HCT116 (cell line): ENCODE data around the gene TBC1D2B.

Source experiments
- EGR1 ChIP-seq: IDR thresholded peaks from 2 replicates; pipeline ENCODE4 v1.6.1; 2012; ENCODE audit warnings: low read depth
- EZH2 ChIP-seq: fragments of 200-600 bp; sonication (generic); IDR thresholded peaks from 2 replicates; pipeline ENCODE4 v1.6.1; 2017; ENCODE audit warnings: antibody characterized with exemption, mixed run types
- FOSL1 ChIP-seq: IDR thresholded peaks from 2 replicates; pipeline ENCODE4 v1.6.1; 2012; ENCODE audit warnings: low read depth
- JUND ChIP-seq: IDR thresholded peaks from 2 replicates; pipeline ENCODE4 v1.6.1; 2012
- POLR2AphosphoS5 ChIP-seq: IDR thresholded peaks from 2 replicates; pipeline ENCODE4 v1.6.1; 2011; ENCODE audit warnings: mild to moderate bottlenecking, low read depth, low read length, moderate library complexity
- ZNF274 ChIP-seq: fragments of 200-500 bp; sonication (Bioruptor generic); IDR thresholded peaks from 2 replicates; pipeline ENCODE4 v1.6.1; 2014; ENCODE audit warnings: mild to moderate bottlenecking, low read depth, low read length, inconsistent platforms
- TF ChIP-seq, protein P1 (sequence below), 3 experiments: fragments of 200-600 bp in 1 of 3; sonication (generic) in 1 of 3; IDR thresholded peaks in 2 of 3; conservative IDR thresholded peaks in 1 of 3; 2 replicates each; pipeline ENCODE4 v1.5.1; 2012 to 2017; ENCODE audit warnings: low read depth in 2 of 3, low read length in 2 of 3, antibody characterized with exemption in 1 of 3, borderline replicate concordance in 1 of 3, control low read depth in 1 of 3, mild to moderate bottlenecking in 1 of 3, mixed read lengths in 1 of 3, mixed run types in 1 of 3, moderate library complexity in 1 of 3; ENCODE audit not compliant: insufficient read depth in 1 of 3
- TF ChIP-seq, protein P2 (sequence below): IDR thresholded peaks from 2 replicates; pipeline ENCODE4 v1.6.1; 2012
- TF ChIP-seq, protein P3 (sequence below): IDR thresholded peaks from 2 replicates; pipeline ENCODE4 v1.6.1; 2012; ENCODE audit warnings: low read depth
- TF ChIP-seq, protein P4 (sequence below): IDR thresholded peaks from 2 replicates; pipeline ENCODE4 v1.6.1; 2012

DNA sequence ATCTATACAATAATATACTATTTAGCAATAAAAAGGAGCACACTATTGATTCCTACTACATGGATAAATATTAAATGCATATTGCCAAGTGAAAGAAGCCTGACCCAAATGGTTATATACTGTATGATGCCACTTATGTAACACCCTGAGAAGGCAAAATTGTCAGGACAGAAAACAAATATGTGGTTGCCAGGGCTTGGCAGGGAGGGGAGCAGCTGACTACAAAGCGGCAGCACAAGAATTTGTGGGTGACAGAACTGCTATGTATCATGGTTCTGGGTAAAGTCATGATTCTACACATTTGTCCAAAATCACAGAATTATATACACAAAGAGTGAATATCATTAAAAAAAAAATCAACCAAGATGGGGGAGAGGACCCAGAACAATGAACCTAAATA lies 22.5 kb downstream of the TBC1D2B start:
- TF ChIP-seq JUND = no peak
- TF ChIP-seq, protein P1, sequence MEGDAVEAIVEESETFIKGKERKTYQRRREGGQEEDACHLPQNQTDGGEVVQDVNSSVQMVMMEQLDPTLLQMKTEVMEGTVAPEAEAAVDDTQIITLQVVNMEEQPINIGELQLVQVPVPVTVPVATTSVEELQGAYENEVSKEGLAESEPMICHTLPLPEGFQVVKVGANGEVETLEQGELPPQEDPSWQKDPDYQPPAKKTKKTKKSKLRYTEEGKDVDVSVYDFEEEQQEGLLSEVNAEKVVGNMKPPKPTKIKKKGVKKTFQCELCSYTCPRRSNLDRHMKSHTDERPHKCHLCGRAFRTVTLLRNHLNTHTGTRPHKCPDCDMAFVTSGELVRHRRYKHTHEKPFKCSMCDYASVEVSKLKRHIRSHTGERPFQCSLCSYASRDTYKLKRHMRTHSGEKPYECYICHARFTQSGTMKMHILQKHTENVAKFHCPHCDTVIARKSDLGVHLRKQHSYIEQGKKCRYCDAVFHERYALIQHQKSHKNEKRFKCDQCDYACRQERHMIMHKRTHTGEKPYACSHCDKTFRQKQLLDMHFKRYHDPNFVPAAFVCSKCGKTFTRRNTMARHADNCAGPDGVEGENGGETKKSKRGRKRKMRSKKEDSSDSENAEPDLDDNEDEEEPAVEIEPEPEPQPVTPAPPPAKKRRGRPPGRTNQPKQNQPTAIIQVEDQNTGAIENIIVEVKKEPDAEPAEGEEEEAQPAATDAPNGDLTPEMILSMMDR (IDR thresholded peaks at IDR 0.05 in 2 of 3, conservative IDR thresholded peaks at IDR 0.05 in 1 of 3; ENCODE audit: borderline replicate concordance in 1 of 3, insufficient read depth in 1 of 3, low read depth in 2 of 3, low read length in 2 of 3) = no peak
- no peak for TF ChIP-seq EZH2
- TF ChIP-seq, protein P2, sequence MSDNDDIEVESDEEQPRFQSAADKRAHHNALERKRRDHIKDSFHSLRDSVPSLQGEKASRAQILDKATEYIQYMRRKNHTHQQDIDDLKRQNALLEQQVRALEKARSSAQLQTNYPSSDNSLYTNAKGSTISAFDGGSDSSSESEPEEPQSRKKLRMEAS = no peak
- TF ChIP-seq POLR2AphosphoS5 = no peak
- no peak for TF ChIP-seq FOSL1
- no peak for TF ChIP-seq ZNF274
- TF ChIP-seq, protein P3, sequence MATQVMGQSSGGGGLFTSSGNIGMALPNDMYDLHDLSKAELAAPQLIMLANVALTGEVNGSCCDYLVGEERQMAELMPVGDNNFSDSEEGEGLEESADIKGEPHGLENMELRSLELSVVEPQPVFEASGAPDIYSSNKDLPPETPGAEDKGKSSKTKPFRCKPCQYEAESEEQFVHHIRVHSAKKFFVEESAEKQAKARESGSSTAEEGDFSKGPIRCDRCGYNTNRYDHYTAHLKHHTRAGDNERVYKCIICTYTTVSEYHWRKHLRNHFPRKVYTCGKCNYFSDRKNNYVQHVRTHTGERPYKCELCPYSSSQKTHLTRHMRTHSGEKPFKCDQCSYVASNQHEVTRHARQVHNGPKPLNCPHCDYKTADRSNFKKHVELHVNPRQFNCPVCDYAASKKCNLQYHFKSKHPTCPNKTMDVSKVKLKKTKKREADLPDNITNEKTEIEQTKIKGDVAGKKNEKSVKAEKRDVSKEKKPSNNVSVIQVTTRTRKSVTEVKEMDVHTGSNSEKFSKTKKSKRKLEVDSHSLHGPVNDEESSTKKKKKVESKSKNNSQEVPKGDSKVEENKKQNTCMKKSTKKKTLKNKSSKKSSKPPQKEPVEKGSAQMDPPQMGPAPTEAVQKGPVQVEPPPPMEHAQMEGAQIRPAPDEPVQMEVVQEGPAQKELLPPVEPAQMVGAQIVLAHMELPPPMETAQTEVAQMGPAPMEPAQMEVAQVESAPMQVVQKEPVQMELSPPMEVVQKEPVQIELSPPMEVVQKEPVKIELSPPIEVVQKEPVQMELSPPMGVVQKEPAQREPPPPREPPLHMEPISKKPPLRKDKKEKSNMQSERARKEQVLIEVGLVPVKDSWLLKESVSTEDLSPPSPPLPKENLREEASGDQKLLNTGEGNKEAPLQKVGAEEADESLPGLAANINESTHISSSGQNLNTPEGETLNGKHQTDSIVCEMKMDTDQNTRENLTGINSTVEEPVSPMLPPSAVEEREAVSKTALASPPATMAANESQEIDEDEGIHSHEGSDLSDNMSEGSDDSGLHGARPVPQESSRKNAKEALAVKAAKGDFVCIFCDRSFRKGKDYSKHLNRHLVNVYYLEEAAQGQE = no peak
- TF ChIP-seq, protein P4, sequence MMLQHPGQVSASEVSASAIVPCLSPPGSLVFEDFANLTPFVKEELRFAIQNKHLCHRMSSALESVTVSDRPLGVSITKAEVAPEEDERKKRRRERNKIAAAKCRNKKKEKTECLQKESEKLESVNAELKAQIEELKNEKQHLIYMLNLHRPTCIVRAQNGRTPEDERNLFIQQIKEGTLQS = no peak
- TF ChIP-seq EGR1 = no peak
